Measurements from ENCODE around the gene ABCC1. TPM values are rescaled to one million over a fixed set of nuclear protein-coding genes. Genes with fewer than 3 reads are reported as not detected.

The ABCC1 gene
- total RNA-seq, 1 donor from 2014 or later: 49.8 TPM

DNA sequence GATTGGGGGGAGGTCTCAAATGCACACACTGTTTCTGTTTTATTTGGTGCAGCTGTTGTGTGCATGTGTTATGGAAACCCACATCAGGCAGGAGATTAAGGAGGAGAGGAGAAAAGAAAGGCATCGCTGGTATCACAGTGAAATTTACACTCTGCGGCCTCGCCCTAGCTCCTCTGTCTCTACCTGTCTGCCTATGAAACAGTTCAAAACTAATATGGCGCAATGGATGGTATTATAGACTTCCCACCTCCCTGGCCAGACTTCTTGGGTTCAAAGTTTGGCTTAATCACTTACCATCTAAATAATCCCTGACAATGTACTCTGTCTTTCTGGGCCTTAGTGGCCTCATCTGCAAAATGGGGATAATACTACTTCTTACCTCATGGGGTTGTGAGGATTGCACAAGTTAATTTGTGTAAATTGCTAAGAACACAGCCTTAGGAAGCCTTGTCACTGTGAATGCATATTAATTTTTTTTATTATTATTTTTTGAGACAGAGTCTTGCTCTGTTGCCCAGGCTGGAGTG lies 1.4 kb upstream of the ABCC1 start:
- no peak for ATAC-seq (ENCODE audit: low read depth)
- TF ChIP-seq, protein P1, sequence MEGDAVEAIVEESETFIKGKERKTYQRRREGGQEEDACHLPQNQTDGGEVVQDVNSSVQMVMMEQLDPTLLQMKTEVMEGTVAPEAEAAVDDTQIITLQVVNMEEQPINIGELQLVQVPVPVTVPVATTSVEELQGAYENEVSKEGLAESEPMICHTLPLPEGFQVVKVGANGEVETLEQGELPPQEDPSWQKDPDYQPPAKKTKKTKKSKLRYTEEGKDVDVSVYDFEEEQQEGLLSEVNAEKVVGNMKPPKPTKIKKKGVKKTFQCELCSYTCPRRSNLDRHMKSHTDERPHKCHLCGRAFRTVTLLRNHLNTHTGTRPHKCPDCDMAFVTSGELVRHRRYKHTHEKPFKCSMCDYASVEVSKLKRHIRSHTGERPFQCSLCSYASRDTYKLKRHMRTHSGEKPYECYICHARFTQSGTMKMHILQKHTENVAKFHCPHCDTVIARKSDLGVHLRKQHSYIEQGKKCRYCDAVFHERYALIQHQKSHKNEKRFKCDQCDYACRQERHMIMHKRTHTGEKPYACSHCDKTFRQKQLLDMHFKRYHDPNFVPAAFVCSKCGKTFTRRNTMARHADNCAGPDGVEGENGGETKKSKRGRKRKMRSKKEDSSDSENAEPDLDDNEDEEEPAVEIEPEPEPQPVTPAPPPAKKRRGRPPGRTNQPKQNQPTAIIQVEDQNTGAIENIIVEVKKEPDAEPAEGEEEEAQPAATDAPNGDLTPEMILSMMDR (IDR thresholded peaks at IDR 0.05): no peak
- CTCF ChIA-PET: no interaction called here
- Mint-ChIP-seq H3K4me3 (peak overlapping the region; percentile 6), H3K27me3 (no peaks in the 10 kb centered on the region), H3K27ac (no peak overlapping the region), H3K36me3 (ENCODE audit: low read depth) (peaks cover 5% of the 10 kb centered on the region), H3K9me3 (no peaks in the 10 kb centered on the region), H3K4me1 (peaks cover 41% of the 10 kb centered on the region)
- POLR2A ChIA-PET: interaction anchor here (0.7 to 1.6 kb wide), 2 partner anchors 59 to 60 kb away, joined by 4 to 9 read pairs; partner anchors contain the start of gene CEP20
- intact Hi-C loops (cut with micrococcal nuclease): no loop called here
- DNase-seq: no peak

DNA sequence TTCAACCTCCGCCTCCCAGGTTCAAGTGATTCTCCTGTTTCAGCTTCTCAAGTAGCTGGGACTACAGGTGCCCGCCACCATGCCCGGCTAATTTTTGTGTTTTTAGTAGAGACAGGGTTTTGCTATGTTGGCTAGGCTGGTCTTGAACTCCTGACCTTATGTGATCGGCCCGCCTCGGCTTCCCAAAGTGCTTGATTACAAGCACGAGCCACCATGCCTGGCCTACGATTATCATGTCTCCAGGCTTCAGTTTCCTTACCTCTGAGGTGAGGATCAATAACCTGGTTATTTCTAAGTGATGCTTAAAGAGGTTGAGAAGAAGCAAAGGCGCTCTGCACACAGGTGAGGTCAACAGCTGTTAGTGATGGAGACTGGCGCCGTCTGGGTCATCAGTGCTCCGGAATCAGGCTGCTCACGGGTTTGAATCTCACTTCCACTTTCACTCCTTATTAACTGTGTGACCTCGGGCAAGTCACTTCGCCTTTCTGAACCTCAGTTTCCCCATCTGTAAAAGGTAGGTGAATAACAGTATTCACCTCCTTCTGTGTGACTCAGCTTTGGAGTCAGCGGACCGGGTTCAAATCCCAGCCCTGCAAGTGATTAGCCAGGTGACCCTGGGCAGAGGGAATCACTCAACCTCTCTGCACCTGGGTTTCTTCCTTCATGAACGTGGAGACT lies 745 bp upstream of the ABCC1 start:
- peak; percentile 41 for ATAC-seq (ENCODE audit: low read depth)
- intact Hi-C loops (cut with micrococcal nuclease): no loop called here

DNA sequence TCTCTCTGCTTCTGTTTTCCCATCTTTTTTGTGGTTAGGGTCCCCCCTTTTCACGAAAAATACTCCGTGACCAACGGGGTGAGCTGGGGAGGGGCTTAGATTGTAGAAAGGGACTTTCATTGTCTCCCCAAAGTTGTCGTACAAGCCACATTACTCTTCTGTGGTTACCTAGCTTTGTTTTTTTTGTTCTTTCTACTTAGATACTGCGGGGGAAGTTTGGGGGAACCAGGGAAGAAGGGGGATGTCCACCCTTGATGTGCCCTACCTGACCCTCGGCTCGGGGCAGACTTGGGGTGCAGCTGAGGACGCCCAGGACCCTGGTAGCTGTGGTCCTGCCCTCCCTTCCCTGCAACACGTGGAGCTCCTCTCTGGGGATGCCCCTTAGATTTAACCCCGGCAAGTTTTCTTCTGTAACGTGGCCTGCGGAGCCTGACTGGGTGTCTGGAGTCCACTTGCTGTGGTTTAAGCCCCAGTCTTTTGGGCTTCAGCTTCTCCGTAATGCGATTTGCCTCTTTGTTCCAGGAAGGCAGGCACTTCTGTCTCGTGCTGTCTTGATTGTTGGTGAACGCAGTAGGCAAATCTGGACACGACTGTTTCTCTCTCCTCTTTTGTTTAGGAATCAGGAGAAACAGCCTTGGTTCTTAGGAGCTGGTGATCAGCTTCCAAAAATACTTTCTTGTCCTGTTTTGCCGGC lies 892 bp downstream of the ABCC1 start:
- Mint-ChIP-seq H3K27ac (peak overlapping the region; percentile 91), H3K9me3 (no peaks in the 10 kb centered on the region), H3K4me3 (peak overlapping the region; percentile 93), H3K36me3 (ENCODE audit: low read depth) (peaks cover 8% of the 10 kb centered on the region), H3K27me3 (no peaks in the 10 kb centered on the region), H3K4me1 (peaks cover 43% of the 10 kb centered on the region)
- intact Hi-C loops (cut with micrococcal nuclease): loop anchor here (1.0 kb wide), 3 partner anchors 11 to 62 kb away; partner anchors contain the start of gene CEP20
- peak; percentile 33 for DNase-seq
- ChIA-PET POLR2A (interaction anchor here (0.9 to 2.8 kb wide), 4 partner anchors 8 to 62 kb away, joined by 4 to 25 read pairs (median 8); partner anchors contain the start of gene CEP20), CTCF (interaction anchor here (0.5 kb wide), 1 partner anchor 64 kb away, joined by 3 read pairs; no protein-coding TSS in a partner anchor)
- TF ChIP-seq, protein P1 (IDR thresholded peaks at IDR 0.05): no peak
- ATAC-seq (ENCODE audit: low read depth): peak; percentile 22

More for the DNA sequence above, 745 bp upstream of the ABCC1 start:
- H3K4me3 Mint-ChIP-seq: peak overlapping the region; percentile 91
- TF ChIP-seq, protein P1 (IDR thresholded peaks at IDR 0.05): no peak
- no peaks in the 10 kb centered on the region for H3K9me3 Mint-ChIP-seq
- DNase-seq: no peak
- H3K27ac Mint-ChIP-seq: peak overlapping the region; percentile 89
- POLR2A ChIA-PET: interaction anchor here (1.6 kb wide), 1 partner anchor 61 kb away, joined by 9 read pairs; the partner anchor contains the start of gene CEP20
- no peaks in the 10 kb centered on the region for H3K27me3 Mint-ChIP-seq
- H3K4me1 Mint-ChIP-seq: peaks cover 40% of the 10 kb centered on the region
- peaks cover 5% of the 10 kb centered on the region for H3K36me3 Mint-ChIP-seq (ENCODE audit: low read depth)
- CTCF ChIA-PET: no interaction called here

DNA sequence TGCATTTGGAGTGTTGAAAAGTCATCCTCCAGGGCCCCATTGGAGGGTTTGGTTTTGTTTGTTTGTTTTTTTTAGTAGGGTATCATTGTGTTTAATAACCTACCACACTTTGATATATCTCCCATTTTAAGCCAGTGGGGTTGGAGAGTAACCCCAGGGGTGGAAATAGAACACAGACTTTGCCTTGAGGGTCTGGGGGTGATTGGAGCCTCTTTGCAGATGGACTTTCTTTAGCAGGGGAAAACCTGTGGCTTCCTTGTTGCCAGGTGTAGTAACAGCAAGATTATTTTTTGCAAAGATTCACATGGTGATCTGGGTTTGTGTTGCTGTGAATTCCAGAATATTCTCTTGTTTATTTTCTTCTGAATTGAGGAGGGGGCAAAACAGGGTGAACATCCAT lies 1.5 kb downstream of the ABCC1 start:
- intact Hi-C loops (cut with micrococcal nuclease): loop anchor here (1.0 kb wide), 3 partner anchors 10 to 63 kb away; partner anchors contain the start of gene CEP20
- POLR2A ChIA-PET: interaction anchor here (1.1 to 2.8 kb wide), 3 partner anchors 9 to 62 kb away, joined by 6 to 25 read pairs (median 9); partner anchors contain the start of gene CEP20
- Mint-ChIP-seq H3K27ac (peak overlapping the region; percentile 91), H3K4me1 (peaks cover 47% of the 10 kb centered on the region), H3K4me3 (peak overlapping the region; percentile 93), H3K27me3 (no peaks in the 10 kb centered on the region), H3K9me3 (no peaks in the 10 kb centered on the region), H3K36me3 (ENCODE audit: low read depth) (peaks cover 8% of the 10 kb centered on the region)
- TF ChIP-seq, protein P1 (IDR thresholded peaks at IDR 0.05): no peak
- CTCF ChIA-PET: no interaction called here
- DNase-seq: no peak
- no peak for ATAC-seq (ENCODE audit: low read depth)

Data from activated B cell treated with CpG ODN at 0.5 μM for 24 hours (primary cell).